Measurements from ENCODE around the gene EPB41L5.
"Not testable (repeated sequence)": the region's sequence is repeated elsewhere in the genome, so short reads cannot be mapped to it uniquely, and the experiment has no call there.

EPB41L5 gene

GRCh38 chr2:120100627-120101026, 87.8 kb downstream of the EPB41L5 start:
- DNase-seq, result no peak

GRCh38 chr2:120103723-120104467, 91.0 kb downstream of the EPB41L5 start:
- no peak for DNase-seq

- DNase-seq, result no peak
Observed at GRCh38 chr2:120104772-120105171, 91.9 kb downstream of the EPB41L5 start.

- DNase-seq, result no peak
Observed at GRCh38 chr2:120105360-120105759, 92.5 kb downstream of the EPB41L5 start.

GRCh38 chr2:120108049-120108448, 95.2 kb downstream of the EPB41L5 start:
- DNase-seq, result no peak

GRCh38 chr2:120108749-120109148, 95.9 kb downstream of the EPB41L5 start:
- DNase-seq, result no peak

GRCh38 chr2:120109186-120110061, 96.5 kb downstream of the EPB41L5 start:
- peak in 2 of 58 donors; percentile 13 to 41 for DNase-seq

GRCh38 chr2:120110062-120110362, 97.1 kb downstream of the EPB41L5 start:
- no peak for DNase-seq

GRCh38 chr2:120110507-120110906, 97.6 kb downstream of the EPB41L5 start:
- DNase-seq, result no peak

- no peak for DNase-seq
Observed at GRCh38 chr2:120111193-120111592, 98.3 kb downstream of the EPB41L5 start.

- DNase-seq, result no peak
Observed at GRCh38 chr2:120118018-120118417, 105.1 kb downstream of the EPB41L5 start.

- DNase-seq, result no peak
Observed at GRCh38 chr2:120118471-120118870, 105.6 kb downstream of the EPB41L5 start.

GRCh38 chr2:120121337-120121736, 108.5 kb downstream of the EPB41L5 start:
- DNase-seq, result not testable (repeated sequence)

GRCh38 chr2:120123090-120123489, 110.2 kb downstream of the EPB41L5 start:
- no peak for DNase-seq

GRCh38 chr2:120125195-120125594, 112.3 kb downstream of the EPB41L5 start:
- DNase-seq, result no peak

GRCh38 chr2:120128216-120128615, 115.3 kb downstream of the EPB41L5 start:
- no peak for DNase-seq

GRCh38 chr2:120132190-120132589, 119.3 kb downstream of the EPB41L5 start:
- no peak for DNase-seq

- DNase-seq, result no peak
Observed at GRCh38 chr2:120132691-120133090, 119.8 kb downstream of the EPB41L5 start.

- DNase-seq, result no peak
Observed at GRCh38 chr2:120133572-120134244, 120.8 kb downstream of the EPB41L5 start.

- no peak for DNase-seq
Observed at GRCh38 chr2:120134263-120134662, 121.4 kb downstream of the EPB41L5 start.

- not testable (repeated sequence) for DNase-seq
Observed at GRCh38 chr2:120135013-120135412, 122.1 kb downstream of the EPB41L5 start.

GRCh38 chr2:120140866-120141265, 128.0 kb downstream of the EPB41L5 start:
- no peak for DNase-seq
